Measurements from ENCODE around the gene ADPRM.
"Not testable (repeated sequence)": the region's sequence is repeated elsewhere in the genome, so short reads cannot be mapped to it uniquely, and the experiment has no call there.

The ADPRM gene

GRCh38 chr17:10729334-10730193 lies 32.2 kb downstream of the ADPRM start, which contains the start of gene TMEM220:
Gene TMEM220, minus strand, starts transcription at chr17:10730023. Its CDS starts 172 bp downstream, at chr17:10729851.
- Histone ChIP-seq H3K23ac (ENCODE audit: low read length) (no peak within 1 kb of the TSS), H3K4ac (ENCODE audit: low read depth, low read length) (peak within 1 kb of the TSS; percentile 85), H3K27ac (ENCODE audit: low read depth, low read length) (peak within 1 kb of the TSS; percentile 48), H2AFZ (ENCODE audit: insufficient read depth, low read length, poor library complexity) (peak within 1 kb of the TSS; percentile 97), H2BK120ac (ENCODE audit: insufficient read depth, low read length, poor library complexity) (peak within 1 kb of the TSS; percentile 86), H2AK5ac (ENCODE audit: low read length) (no peak within 1 kb of the TSS), H3K9ac (ENCODE audit: low read length) (peak within 1 kb of the TSS; percentile 4), H2BK12ac (ENCODE audit: low read length) (peak within 1 kb of the TSS; percentile 89), H3K4me3 (ENCODE audit: low read depth, low read length) (peak within 1 kb of the TSS; percentile 84), H3K27me3 (ENCODE audit: insufficient read depth, low read length) (no peaks in the 10 kb centered on the region), H3K4me1 (ENCODE audit: control insufficient read depth in 1 of 2, insufficient read depth in 2 of 2, low read length in 2 of 2) (no peaks in the 10 kb centered on the region), H3K79me1 (ENCODE audit: low read length) (peaks cover 3% of the 10 kb centered on the region), H4K91ac (ENCODE audit: low read depth, low read length) (peak within 1 kb of the TSS; percentile 97), H3K36me3 (ENCODE audit: control insufficient read depth in 1 of 2, insufficient read depth in 2 of 2, low read length in 2 of 2) (no peaks in the 10 kb centered on the region), H3K18ac (ENCODE audit: low read length) (peak within 1 kb of the TSS; percentile 97), H3K79me2 (ENCODE audit: control insufficient read depth, insufficient read depth, low read length, poor library complexity) (peaks cover 3% of the 10 kb centered on the region), H2BK5ac (ENCODE audit: low read depth, low read length, poor library complexity) (no peak within 1 kb of the TSS), H3K9me3 (ENCODE audit: insufficient read depth, low read depth, low read length) (peaks cover 2% of the 10 kb centered on the region), H3K4me2 (ENCODE audit: low read length) (peak within 1 kb of the TSS; percentile 77), H3K14ac (ENCODE audit: low read length) (peak within 1 kb of the TSS; percentile 92), H4K12ac (ENCODE audit: low read depth, low read length) (peak within 1 kb of the TSS; percentile 99), H4K8ac (ENCODE audit: low read depth, low read length) (peak within 1 kb of the TSS; percentile 92)
- peak; percentile 62 to 89 for DNase-seq
- WGBS (ENCODE audit: extremely low coverage, insufficient coverage, insufficient read length): no CpG with 5 or more reads among the region's 79 CpGs

DNA sequence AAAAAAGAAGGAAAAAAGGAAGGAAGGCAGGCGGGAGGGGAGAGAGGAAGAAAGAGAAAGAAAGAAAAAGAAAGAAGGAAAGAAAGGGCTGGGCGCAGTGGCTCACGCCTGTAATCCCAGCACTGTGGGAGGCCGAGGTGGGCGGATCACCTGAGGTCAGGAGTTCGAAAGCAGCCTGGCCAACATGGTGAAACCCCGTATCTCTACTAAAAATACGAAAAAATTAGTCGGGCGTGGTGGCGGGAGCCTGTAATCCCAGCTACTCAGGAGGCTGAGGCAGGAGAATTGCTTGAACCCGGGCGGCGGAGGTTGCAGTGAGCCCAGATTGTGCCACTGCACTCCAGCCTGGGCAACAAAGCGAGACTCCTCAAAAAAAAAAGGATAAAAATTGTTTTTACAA lies 32.9 kb downstream of the ADPRM start:
- H3K4me1 ChIP-seq (ENCODE audit: control insufficient read depth in 1 of 2, insufficient read depth in 2 of 2, low read length in 2 of 2); H2AK5ac ChIP-seq (ENCODE audit: low read length); H3K27ac ChIP-seq (ENCODE audit: low read depth, low read length); H3K18ac ChIP-seq (ENCODE audit: low read length); H3K79me1 ChIP-seq (ENCODE audit: low read length); H2BK12ac ChIP-seq (ENCODE audit: low read length); H4K8ac ChIP-seq (ENCODE audit: low read depth, low read length); H3K79me2 ChIP-seq (ENCODE audit: control insufficient read depth, insufficient read depth, low read length, poor library complexity); H4K91ac ChIP-seq (ENCODE audit: low read depth, low read length); H3K4ac ChIP-seq (ENCODE audit: low read depth, low read length); H3K4me3 ChIP-seq (ENCODE audit: low read depth, low read length); H3K27me3 ChIP-seq (ENCODE audit: insufficient read depth, low read length); H3K23ac ChIP-seq (ENCODE audit: low read length); H3K9me3 ChIP-seq (ENCODE audit: insufficient read depth, low read depth, low read length); H2BK120ac ChIP-seq (ENCODE audit: insufficient read depth, low read length, poor library complexity); H2BK5ac ChIP-seq (ENCODE audit: low read depth, low read length, poor library complexity); H3K36me3 ChIP-seq (ENCODE audit: control insufficient read depth in 1 of 2, insufficient read depth in 2 of 2, low read length in 2 of 2); H3K9ac ChIP-seq (ENCODE audit: low read length); H3K14ac ChIP-seq (ENCODE audit: low read length): not testable (repeated sequence)
- H3K4me2 ChIP-seq (ENCODE audit: low read length): peak overlapping the region; percentile 77
- WGBS (ENCODE audit: extremely low coverage, insufficient coverage, insufficient read length): no CpG with 5 or more reads among the region's 15 CpGs
- peak in 1 of 2 donors; percentile 19 for DNase-seq
- H2AFZ ChIP-seq (ENCODE audit: insufficient read depth, low read length, poor library complexity): peak overlapping the region; percentile 17
- peak overlapping the region; percentile 71 for H4K12ac ChIP-seq (ENCODE audit: low read depth, low read length)

DNA sequence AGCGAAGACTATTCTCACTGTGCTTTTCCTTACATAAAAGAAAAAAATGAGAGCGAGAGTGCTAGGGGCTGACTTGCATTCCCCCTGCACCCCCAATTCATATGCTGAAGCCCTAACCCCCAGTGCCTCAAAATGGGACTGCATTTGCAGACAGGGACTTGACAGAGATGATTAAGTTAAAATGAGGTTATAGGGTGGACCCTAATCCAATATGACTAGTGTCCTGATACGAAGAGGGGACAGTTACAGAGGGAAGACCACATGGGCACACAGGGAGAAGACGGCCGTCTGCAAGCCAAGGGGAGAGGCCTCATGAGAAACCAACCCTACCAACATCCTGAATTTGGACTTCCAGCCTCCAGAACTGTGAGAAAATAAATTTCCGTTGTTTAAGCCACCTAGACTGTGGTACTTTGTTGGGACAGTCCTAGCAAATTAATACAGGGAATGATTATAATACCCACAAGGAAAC lies 34.0 kb downstream of the ADPRM start:
- Histone ChIP-seq H4K8ac (ENCODE audit: low read depth, low read length) (no peak overlapping the region), H3K27me3 (ENCODE audit: insufficient read depth, low read length) (no peaks in the 10 kb centered on the region), H2AK5ac (ENCODE audit: low read length) (no peak overlapping the region), H2BK12ac (ENCODE audit: low read length) (no peak overlapping the region), H3K4me3 (ENCODE audit: low read depth, low read length) (no peak overlapping the region), H3K18ac (ENCODE audit: low read length) (no peak overlapping the region), H3K36me3 (ENCODE audit: control insufficient read depth in 1 of 2, insufficient read depth in 2 of 2, low read length in 2 of 2) (no peaks in the 10 kb centered on the region), H4K12ac (ENCODE audit: low read depth, low read length) (no peak overlapping the region), H2BK5ac (ENCODE audit: low read depth, low read length, poor library complexity) (no peak overlapping the region), H3K79me1 (ENCODE audit: low read length) (peaks cover 3% of the 10 kb centered on the region), H3K23ac (ENCODE audit: low read length) (no peak overlapping the region), H3K9ac (ENCODE audit: low read length) (no peak overlapping the region), H3K4me2 (ENCODE audit: low read length) (no peak overlapping the region), H3K4ac (ENCODE audit: low read depth, low read length) (no peak overlapping the region), H3K79me2 (ENCODE audit: control insufficient read depth, insufficient read depth, low read length, poor library complexity) (peaks cover 3% of the 10 kb centered on the region), H3K4me1 (ENCODE audit: control insufficient read depth in 1 of 2, insufficient read depth in 2 of 2, low read length in 2 of 2) (no peaks in the 10 kb centered on the region), H2BK120ac (ENCODE audit: insufficient read depth, low read length, poor library complexity) (no peak overlapping the region), H3K9me3 (ENCODE audit: insufficient read depth, low read depth, low read length) (peaks cover 2% of the 10 kb centered on the region), H3K27ac (ENCODE audit: low read depth, low read length) (no peak overlapping the region), H2AFZ (ENCODE audit: insufficient read depth, low read length, poor library complexity) (no peak overlapping the region), H4K91ac (ENCODE audit: low read depth, low read length) (no peak overlapping the region), H3K14ac (ENCODE audit: low read length) (no peak overlapping the region)
- DNase-seq: no peak
- no CpG with 5 or more reads among the region's 6 CpGs for WGBS (ENCODE audit: extremely low coverage, insufficient coverage, insufficient read length)

- not testable (repeated sequence) for H4K8ac ChIP-seq (ENCODE audit: low read depth, low read length); H2AFZ ChIP-seq (ENCODE audit: insufficient read depth, low read length, poor library complexity); H3K4me2 ChIP-seq (ENCODE audit: low read length); H3K4ac ChIP-seq (ENCODE audit: low read depth, low read length); H2BK120ac ChIP-seq (ENCODE audit: insufficient read depth, low read length, poor library complexity); H3K36me3 ChIP-seq (ENCODE audit: control insufficient read depth in 1 of 2, insufficient read depth in 2 of 2, low read length in 2 of 2); H4K12ac ChIP-seq (ENCODE audit: low read depth, low read length); H3K27me3 ChIP-seq (ENCODE audit: insufficient read depth, low read length); H2AK5ac ChIP-seq (ENCODE audit: low read length); H3K4me3 ChIP-seq (ENCODE audit: low read depth, low read length); H2BK12ac ChIP-seq (ENCODE audit: low read length); H4K91ac ChIP-seq (ENCODE audit: low read depth, low read length); H3K79me1 ChIP-seq (ENCODE audit: low read length); H3K14ac ChIP-seq (ENCODE audit: low read length); H2BK5ac ChIP-seq (ENCODE audit: low read depth, low read length, poor library complexity); H3K4me1 ChIP-seq (ENCODE audit: control insufficient read depth in 1 of 2, insufficient read depth in 2 of 2, low read length in 2 of 2); H3K27ac ChIP-seq (ENCODE audit: low read depth, low read length); H3K23ac ChIP-seq (ENCODE audit: low read length); DNase-seq; H3K79me2 ChIP-seq (ENCODE audit: control insufficient read depth, insufficient read depth, low read length, poor library complexity); H3K18ac ChIP-seq (ENCODE audit: low read length); H3K9me3 ChIP-seq (ENCODE audit: insufficient read depth, low read depth, low read length); H3K9ac ChIP-seq (ENCODE audit: low read length)
- WGBS (ENCODE audit: extremely low coverage, insufficient coverage, insufficient read length): no CpG with 5 or more reads among the region's 6 CpGs
Observed at GRCh38 chr17:10732121-10732520, 34.7 kb downstream of the ADPRM start.

All from trophoblast cell (in vitro differentiated cells and primary cell).